ENCODE results near the gene VPS8. TPM values are rescaled to one million over a fixed set of nuclear protein-coding genes. Genes with fewer than 3 reads are reported as not detected.
"Not testable (repeated sequence)": the region's sequence is repeated elsewhere in the genome, so short reads cannot be mapped to it uniquely, and the experiment has no call there.

Gene VPS8
- total RNA-seq, 2 donors from 2014 or later, result 49.7 to 70.0 TPM

- Histone ChIP-seq H3K4me3 (ENCODE audit: low read length) (no peak overlapping the region), H3K9me3 (ENCODE audit: control insufficient read depth, low read length) (peaks cover 48% of the 10 kb centered on the region), H3K27me3 (ENCODE audit: control insufficient read depth, insufficient read depth, low read length, poor library complexity, severe bottlenecking) (no peaks in the 10 kb centered on the region), H3K36me3 (ENCODE audit: control insufficient read depth, insufficient read depth, low read length) (peaks cover 3% of the 10 kb centered on the region), H3K4me1 (ENCODE audit: control insufficient read depth, insufficient read depth, low read length) (no peaks in the 10 kb centered on the region), H3K27ac (ENCODE audit: low read depth, low read length) (no peak overlapping the region), H3K9ac (ENCODE audit: extremely low read depth, low read length, poor library complexity, severe bottlenecking) (no peak overlapping the region)
- Mint-ChIP-seq H3K4me3 (no peak overlapping the region), H3K27me3 (ENCODE audit: insufficient read depth) (no peaks in the 10 kb centered on the region), H3K27ac (no peak overlapping the region), H3K4me1 (no peaks in the 10 kb centered on the region), H3K36me3 (ENCODE audit: low read depth) (peaks cover 68% of the 10 kb centered on the region), H3K9me3 (peaks cover 37% of the 10 kb centered on the region)
- WGBS, 2 experiments (ENCODE audit: insufficient coverage in 1 of 2, insufficient read length in 1 of 2), result 93 to 95% methylated on average over 3 of the region's 3 CpGs
- no peak for DNase-seq
- no peak for TF ChIP-seq CTCF (conservative IDR thresholded peaks at IDR 0.05)
Observed at GRCh38 chr3:185009650-185010049, 197.7 kb downstream of the VPS8 start.

GRCh38 chr3:185017584-185017983, 205.6 kb downstream of the VPS8 start:
- H3K4me1 Mint-ChIP-seq; H3K4me3 Mint-ChIP-seq; H3K4me3 ChIP-seq (ENCODE audit: low read length); H3K27ac ChIP-seq (ENCODE audit: low read depth, low read length); H3K36me3 ChIP-seq (ENCODE audit: control insufficient read depth, insufficient read depth, low read length); H3K27me3 ChIP-seq (ENCODE audit: control insufficient read depth, insufficient read depth, low read length, poor library complexity, severe bottlenecking); DNase-seq; H3K4me1 ChIP-seq (ENCODE audit: control insufficient read depth, insufficient read depth, low read length); H3K9ac ChIP-seq (ENCODE audit: extremely low read depth, low read length, poor library complexity, severe bottlenecking); H3K27ac Mint-ChIP-seq; H3K27me3 Mint-ChIP-seq (ENCODE audit: insufficient read depth): not testable (repeated sequence)
- WGBS, 2 experiments (ENCODE audit: insufficient coverage in 1 of 2, insufficient read length in 1 of 2), result 96 to 100% methylated on average over 7 to 12 of the region's 12 CpGs
- H3K9me3 ChIP-seq (ENCODE audit: control insufficient read depth, low read length), result peaks cover 62% of the 10 kb centered on the region
- Mint-ChIP-seq H3K36me3 (ENCODE audit: low read depth) (peaks cover 65% of the 10 kb centered on the region), H3K9me3 (peaks cover 56% of the 10 kb centered on the region)

DNA sequence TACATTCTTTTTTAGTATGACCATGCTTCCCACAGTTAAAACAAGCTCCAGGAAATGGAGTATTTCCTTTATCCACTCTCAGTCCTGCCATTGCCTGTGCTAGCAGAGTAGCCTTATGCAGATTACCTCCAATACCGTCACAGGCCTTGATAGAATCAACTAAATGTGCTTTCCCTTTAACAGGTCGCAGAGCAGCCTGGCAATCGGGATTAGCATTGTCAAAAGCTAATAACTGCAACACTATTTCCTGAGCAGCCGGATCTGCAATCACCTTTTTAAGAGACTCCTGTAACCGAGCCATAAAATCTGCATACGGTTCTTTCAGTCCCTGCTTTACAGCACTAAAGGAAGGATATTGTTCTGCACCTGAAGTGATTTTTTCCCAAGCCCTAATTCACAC, 206.0 kb downstream of the VPS8 start:
- H3K9me3 ChIP-seq (ENCODE audit: control insufficient read depth, low read length), result peaks cover 58% of the 10 kb centered on the region
- peaks cover 61% of the 10 kb centered on the region for H3K36me3 Mint-ChIP-seq (ENCODE audit: low read depth)
- not testable (repeated sequence) for H3K36me3 ChIP-seq (ENCODE audit: control insufficient read depth, insufficient read depth, low read length); H3K4me1 ChIP-seq (ENCODE audit: control insufficient read depth, insufficient read depth, low read length); H3K27ac Mint-ChIP-seq; H3K27ac ChIP-seq (ENCODE audit: low read depth, low read length); H3K9ac ChIP-seq (ENCODE audit: extremely low read depth, low read length, poor library complexity, severe bottlenecking); H3K27me3 Mint-ChIP-seq (ENCODE audit: insufficient read depth); H3K4me3 ChIP-seq (ENCODE audit: low read length); H3K27me3 ChIP-seq (ENCODE audit: control insufficient read depth, insufficient read depth, low read length, poor library complexity, severe bottlenecking); DNase-seq; H3K4me1 Mint-ChIP-seq; H3K4me3 Mint-ChIP-seq
- peaks cover 52% of the 10 kb centered on the region for H3K9me3 Mint-ChIP-seq
- WGBS, 2 experiments (ENCODE audit: insufficient coverage in 1 of 2, insufficient read length in 1 of 2), result 90 to 100% methylated on average over 5 to 6 of the region's 6 CpGs

DNA sequence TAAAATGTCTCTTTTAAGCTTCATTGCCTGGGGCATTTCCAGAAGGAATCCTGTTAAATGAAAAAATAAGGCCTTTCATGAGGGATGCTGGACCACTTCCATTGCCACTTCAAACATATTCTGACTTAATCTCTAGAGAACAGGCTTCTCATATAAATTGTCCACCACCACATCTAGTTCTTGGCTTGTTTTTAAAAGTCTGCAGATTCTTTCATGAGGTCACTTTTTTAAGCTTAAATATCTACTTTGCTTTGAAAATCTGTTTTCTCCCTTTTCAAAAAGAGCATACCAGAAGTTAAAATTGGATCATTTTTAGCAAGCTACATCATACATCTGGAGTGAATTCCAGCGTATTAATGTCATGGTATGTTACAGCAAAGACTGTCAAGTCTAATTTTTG, 209.3 kb downstream of the VPS8 start:
- TF ChIP-seq CTCF (conservative IDR thresholded peaks at IDR 0.05), result no peak

More for the DNA sequence above, 209.3 kb downstream of the VPS8 start:
- DNase-seq, result no peak
- Histone ChIP-seq H3K9me3 (ENCODE audit: control insufficient read depth, low read length) (peaks cover 43% of the 10 kb centered on the region), H3K27me3 (ENCODE audit: control insufficient read depth, insufficient read depth, low read length, poor library complexity, severe bottlenecking) (no peaks in the 10 kb centered on the region), H3K4me3 (ENCODE audit: low read length) (no peak overlapping the region), H3K27ac (ENCODE audit: low read depth, low read length) (no peak overlapping the region), H3K36me3 (ENCODE audit: control insufficient read depth, insufficient read depth, low read length) (peaks cover 15% of the 10 kb centered on the region), H3K9ac (ENCODE audit: extremely low read depth, low read length, poor library complexity, severe bottlenecking) (no peak overlapping the region), H3K4me1 (ENCODE audit: control insufficient read depth, insufficient read depth, low read length) (no peaks in the 10 kb centered on the region)
- H3K4me1 Mint-ChIP-seq, result no peaks in the 10 kb centered on the region
- no peaks in the 10 kb centered on the region for H3K27me3 Mint-ChIP-seq (ENCODE audit: insufficient read depth)
- H3K4me3 Mint-ChIP-seq, result no peak overlapping the region
- WGBS, 2 experiments (ENCODE audit: insufficient coverage in 1 of 2, insufficient read length in 1 of 2), result 98 to 100% methylated on average over 1 of the region's 1 CpG
- peaks cover 46% of the 10 kb centered on the region for H3K36me3 Mint-ChIP-seq (ENCODE audit: low read depth)
- no peak overlapping the region for H3K27ac Mint-ChIP-seq
- H3K9me3 Mint-ChIP-seq, result peaks cover 46% of the 10 kb centered on the region
